GM21619 (cell line): ENCODE measurements around the gene ZIC1.

Experiments
- ATAC-seq: cut with Tn5 transposase; IDR thresholded peaks from one replicate; pipeline ENCODE4 v1.9.1; 2021; ENCODE audit not compliant: unreplicated experiment

Gene ZIC1

DNA sequence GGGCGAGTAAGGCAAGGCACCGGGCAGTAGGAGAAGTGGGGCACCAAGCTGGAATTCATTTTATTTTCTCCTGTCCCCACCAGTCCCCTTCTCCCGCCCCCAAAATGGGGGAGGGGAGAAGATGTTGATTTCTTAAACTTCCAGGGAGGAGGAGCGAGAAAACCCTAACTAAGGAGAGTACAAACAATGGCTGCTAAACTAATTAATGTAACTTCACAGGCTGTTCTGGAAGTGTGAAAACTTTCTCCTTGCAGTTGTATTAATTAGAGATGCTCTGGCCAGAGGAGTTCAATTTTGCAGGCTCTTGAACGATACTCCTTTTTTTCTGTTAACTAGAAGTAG, 14.3 kb upstream of the ZIC1 start:
- no peak for ATAC-seq

DNA sequence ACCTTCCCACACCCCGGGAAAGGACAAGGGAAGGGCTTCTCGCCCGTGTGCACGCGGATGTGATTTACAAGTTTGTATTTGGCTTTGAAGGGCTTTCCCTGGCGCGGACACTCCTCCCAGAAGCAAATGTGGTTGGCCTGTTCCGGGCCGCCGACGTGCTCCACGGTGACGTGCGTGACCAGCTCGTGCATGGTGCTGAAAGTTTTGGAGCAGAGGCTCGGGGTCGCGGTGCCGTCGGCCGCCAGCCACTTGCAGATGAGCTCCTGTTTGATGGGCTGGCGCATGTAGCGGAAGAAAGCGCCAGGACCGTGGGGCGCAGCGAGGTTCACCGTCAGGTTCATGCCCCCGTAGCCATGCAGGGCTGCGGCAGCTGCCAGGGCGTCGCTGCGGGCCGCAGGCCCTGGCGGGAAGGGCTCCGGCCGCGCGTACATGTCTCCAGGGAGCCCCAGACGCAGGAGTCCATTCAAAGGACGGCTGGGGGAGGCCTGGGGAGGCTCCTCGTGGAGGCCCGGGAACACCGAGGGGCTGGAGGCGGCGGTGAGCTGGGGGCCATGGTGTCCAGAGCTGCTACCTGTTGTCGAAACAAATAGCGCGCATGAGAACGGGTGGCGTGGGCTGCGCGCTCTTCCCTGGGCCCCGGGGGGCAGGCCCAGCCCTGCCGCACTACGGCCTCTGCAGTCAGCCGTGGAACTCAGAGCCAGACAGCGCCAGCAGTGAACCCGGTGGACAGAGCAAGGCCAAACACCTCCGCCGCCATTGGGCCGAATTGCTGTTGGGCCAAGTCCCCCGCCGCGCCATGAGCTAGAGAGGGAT, 13.1 kb upstream of the ZIC1 start:
- no peak for ATAC-seq

DNA sequence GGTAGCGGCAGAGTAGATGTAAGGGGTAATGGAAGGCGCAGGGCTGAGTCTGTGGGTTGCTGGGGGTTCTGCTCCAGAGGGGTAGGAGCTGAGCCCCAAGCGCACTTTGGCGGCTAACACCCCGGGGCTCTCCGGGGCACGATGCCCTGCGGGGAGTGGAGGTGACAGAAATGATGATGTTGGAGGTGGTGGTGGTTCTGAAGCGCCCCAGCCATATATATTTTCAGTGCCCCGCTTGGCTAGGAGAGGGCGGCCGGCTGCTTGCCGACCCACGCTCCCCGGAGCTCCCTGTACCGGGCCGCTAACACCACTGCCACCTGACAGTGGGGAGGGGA, 12.5 kb upstream of the ZIC1 start:
- ATAC-seq: no peak

DNA sequence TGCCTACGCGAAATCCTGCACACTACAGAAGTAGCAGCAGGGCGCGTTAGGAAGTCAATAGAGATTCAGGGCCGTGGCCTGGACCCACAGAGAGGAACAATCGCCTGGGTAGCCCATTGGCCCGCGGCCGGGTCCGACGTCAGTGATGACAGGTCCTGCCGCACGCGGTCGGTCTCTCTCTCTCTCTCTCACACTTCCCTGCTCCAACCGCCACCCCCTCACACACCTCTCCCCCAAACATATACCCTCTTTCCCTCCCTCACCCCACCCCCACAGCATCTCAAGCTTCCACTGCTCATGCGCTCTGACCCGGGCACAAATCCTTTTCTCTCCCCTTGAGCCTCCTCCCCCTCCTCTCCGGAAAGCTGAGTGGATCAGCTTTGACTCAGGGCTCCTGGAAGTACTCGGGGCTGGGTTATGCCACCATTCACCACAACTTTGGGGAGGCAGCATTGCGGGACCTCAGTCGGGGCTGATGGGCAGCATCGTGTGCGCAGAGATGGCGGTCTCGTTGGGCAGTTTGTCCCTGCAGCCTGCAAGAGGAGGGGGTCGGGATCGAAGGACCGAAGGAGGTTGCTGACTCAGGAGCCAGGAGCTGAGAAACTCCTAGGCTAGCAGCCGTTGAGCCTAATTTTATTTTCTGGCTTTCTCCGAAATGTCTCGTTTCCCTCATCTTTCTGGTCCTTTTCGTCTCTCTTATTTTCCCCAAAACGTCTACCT, 11.8 kb upstream of the ZIC1 start:
- ATAC-seq: no peak

DNA sequence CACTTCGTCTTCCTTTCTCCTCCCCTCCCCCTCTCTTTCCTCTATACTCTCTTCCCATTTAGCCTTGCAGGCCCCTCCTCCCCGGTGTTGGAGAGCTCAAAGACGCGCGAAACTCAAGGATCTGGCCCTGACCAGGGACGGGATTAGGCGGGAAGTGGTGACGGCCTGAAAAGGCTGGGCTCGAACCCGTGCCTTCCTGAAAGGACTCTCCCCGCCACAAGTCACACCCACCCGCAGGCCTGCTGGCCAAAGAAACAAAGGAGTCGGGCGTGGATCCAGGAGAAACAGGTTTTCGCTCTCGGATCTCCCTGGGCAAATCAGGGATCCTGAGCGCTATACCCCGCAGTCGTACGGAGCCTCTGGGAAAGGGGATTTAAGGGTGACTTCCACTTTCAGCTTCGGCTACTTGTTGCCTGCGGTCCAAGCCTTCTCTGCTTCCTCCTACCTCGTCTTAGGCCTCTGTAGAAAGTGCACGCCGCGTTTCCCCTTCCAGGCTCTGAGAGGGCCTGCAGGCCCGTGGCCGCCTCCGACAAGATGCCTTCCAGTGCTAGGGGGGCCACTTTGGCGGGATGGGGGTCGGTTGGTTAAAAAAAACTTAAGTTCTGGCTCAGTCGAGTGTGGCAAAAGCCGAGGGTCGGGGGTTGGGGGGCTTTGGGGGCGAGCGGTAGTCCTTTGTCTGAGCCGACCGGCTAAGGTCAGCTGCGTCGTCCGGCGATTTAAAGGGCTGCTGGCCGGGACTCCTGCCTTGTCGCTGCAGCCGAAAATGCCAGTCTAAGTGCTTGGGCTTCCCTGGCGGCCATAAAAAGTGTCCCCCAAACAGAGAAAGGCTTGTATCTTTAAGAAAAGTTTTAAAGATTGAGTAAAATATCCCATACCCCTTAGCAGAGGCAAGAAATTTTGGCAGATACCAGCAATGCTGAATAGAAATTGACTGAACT, 11.0 kb upstream of the ZIC1 start:
- no peak for ATAC-seq

DNA sequence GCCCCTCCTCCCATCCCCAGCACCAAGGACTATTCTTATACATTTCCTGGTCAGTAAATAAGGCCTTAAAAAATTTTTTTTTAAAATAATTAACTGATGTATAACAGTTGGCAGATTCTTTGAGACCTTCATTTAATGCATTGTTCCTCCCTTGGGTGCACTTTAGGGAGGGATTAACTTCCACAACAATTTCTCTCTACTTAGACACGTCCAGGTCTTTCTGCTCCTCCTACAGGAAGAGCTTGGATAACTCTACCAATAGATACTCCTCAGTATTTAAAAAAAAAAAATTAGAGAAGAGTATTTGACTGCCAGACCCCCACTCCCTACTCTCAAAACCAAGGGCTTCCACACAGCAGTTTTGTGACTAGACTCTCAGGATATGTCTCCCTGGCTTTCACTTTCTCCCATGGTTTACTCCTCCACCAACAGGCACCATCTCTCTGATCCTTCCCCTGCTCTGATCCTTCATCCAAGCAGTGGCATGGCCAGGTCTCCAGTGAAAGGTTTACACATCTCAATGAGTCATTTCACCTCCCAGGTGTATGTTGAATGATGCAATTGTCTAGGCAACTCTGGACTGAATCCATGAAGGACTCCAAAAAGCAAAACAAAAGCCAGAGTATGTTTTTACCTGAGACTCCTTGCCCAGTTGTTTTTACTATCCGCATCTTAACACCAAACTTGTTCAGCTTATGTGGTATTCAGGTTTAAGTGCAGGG, 10.2 kb upstream of the ZIC1 start:
- no peak for ATAC-seq

DNA sequence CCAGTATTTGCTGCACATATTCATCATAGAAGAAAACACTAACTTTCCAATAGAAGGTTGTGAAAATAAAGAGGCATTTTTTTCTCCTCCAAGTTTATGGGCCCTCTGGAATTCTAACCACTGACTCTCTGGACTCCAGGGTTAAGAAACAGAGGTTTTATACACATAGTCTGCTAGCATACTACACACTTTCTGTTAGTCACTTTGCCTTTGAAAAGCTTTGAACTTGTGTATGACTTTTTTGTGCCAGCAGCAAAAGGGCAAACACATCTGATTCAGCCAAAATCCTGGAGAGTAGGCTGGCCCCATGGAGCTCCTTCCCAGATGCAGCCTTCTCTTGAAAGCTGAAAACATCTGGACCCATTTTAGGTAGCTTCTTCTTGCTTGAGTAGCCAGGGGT, 9.1 kb upstream of the ZIC1 start:
- no peak for ATAC-seq

DNA sequence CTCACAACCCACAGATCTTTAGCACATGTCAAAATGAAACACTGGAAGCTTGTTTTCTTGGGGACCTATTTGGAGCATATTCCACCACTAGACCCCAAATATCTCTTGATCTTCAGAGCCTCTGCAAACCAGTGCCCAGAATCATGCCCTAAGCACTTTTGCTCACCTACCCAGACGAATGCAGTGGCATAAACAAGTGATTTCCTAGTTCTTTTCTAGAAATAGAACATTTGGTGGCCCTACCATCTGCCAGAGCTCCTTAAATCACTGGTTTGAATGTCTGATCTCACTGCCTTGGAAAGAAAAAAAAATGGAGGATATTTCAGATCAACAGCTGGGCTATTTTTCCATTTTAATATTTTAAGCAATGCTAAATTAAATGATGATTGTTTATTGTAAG, 8.2 kb upstream of the ZIC1 start:
- no peak for ATAC-seq

DNA sequence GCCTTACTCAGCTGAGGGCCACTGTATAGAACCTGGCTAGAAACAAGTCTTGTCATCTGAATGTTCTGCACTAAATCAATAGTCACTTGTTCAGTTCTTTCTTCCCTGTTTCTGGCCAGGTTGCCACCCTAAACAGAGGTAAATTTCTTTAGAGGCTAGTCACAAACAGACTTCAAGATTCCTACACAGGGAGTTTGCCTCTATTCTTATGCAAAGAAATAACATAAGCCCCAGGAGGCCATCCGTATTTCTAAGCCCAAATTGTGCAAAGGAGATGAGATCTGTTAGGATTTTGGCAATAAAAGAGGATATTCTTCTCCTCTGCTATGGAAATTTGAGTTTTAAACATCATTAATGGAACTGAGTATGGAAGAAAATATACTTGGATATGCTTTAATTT, 7.7 kb upstream of the ZIC1 start:
- ATAC-seq: no peak

DNA sequence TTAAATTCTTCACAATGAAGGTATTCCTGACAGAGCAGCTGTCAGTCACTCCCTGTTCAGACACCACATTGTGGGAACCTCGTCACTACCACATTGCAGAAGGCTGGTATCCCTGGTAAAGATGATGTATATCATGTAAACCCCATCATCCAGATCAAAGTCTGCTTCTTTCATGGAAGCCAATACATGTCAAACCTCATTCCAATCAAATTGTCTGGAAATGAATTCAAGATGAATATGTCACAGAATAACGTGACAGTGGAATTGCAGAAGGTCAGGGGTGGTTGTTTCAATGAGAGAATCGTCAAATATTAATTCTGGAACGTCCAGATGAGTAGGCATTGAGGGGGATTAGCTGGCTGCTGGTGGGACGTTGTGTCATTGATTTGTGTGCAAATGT, 7.0 kb upstream of the ZIC1 start:
- ATAC-seq: no peak

DNA sequence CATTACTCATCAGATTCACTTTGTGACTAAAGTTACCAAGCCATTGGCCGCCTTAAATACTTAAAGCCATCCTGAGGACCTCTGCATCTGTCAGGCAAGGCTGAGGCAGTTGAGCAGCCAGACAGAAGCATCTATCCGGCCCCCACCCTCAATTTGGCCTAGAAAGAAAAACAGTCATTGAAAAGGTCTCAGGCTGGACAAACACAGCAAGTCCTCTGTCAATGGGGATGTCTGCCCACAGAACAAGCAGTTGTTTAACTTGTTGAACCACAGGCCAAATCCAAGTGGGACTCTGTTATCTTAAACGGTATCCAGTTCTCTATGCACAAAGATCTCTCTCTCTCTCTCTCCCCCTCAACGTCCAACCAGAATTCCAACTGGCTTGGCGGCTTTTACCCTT, 5.7 kb upstream of the ZIC1 start:
- no peak for ATAC-seq

DNA sequence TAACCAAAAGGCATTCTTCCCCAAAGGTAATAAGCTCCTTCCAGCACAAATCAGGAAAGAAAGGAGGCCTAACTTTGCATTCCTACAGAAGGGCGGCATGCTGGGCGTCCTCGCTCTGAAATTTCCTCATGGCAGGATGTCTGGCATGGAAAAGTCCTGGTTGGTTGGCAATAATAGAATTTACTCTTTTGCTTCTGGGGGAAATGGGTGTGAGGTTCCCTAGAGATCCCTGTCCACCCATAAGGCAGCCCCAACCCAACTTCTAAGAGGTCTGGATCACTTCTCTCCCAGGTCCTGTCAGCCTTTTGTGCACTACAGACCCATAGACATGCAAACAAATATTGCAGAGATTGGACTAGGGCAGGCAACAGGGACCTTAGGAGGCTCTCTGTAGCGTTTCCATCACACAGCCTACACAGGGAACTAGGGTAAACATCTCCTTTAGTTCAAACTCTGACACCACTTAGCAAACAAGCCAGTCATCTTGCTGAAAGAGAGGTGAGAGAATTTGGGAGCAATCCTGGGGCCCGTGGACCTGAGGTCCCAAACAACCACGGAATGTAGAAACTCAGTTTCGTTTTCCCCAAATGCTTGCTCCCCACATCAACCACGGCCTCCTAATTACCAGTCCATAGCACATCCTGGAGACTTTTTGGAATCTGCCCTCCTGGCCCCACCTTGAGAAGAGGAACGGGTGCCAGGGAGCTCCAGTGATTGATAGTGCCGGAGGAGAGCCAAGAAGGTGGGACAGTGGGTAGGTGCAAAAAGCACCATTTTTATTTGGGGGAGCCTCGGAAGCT, 5.0 kb upstream of the ZIC1 start:
- no peak for ATAC-seq

DNA sequence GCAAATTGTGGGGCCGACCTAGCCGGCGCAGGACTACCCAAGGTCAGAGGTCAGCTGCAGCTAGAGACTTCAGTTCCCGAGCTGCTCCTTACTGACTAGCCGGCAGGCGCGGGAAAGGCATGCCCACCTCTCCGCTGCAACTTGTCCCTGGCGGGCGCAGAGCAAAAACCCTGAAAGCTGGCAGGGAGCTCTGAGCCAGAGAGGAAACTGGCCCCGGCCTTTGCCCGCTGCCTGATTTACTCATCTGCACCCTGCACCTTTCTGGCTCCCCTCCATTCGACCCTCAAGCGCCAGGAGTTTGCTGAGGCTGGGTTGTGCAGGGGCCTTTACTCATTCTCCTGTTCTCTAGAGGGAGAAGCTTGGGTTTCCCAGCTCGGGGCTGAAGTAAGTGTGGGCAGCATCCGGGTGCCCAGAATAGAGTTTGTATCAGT, 4.3 kb upstream of the ZIC1 start:
- ATAC-seq: no peak

DNA sequence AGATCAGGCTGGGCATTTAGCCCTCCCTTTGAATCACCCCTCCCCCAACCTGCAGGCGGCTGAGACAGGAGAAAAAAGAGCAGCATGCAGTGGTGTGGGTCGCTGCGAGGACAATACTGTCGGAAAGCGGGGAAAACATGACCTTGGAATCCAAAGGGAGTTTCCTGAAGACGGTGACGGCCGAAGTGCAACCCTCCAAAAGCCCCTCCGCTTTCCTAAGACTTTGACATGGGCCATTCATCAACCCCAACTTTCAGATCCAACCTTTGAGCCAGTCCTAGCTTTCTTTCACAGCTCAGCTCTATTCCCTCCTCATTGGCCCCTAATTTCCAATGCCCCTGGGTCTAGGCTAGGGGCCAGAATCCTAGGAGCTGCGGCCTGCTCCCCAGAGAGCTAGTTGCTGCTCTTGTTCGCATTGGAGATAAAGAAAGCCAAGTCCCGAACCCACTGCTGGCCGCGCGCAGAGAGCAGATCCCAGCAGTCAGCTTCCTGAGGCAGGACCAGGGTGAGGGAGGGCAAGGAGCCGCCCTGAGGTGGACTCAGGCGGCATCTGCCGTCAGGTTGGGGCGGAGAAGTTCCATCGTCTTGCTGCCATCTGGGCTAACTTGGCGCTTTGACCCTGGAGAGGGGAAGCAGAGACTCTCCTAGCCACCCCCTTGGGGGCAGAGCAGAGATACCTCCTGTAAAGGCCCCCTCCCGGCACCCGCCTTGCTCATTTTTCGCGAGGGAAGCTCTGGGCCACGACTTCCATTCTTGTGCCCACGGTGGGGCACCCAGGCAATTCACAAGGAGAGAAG, 3.7 kb upstream of the ZIC1 start:
- no peak for ATAC-seq

DNA sequence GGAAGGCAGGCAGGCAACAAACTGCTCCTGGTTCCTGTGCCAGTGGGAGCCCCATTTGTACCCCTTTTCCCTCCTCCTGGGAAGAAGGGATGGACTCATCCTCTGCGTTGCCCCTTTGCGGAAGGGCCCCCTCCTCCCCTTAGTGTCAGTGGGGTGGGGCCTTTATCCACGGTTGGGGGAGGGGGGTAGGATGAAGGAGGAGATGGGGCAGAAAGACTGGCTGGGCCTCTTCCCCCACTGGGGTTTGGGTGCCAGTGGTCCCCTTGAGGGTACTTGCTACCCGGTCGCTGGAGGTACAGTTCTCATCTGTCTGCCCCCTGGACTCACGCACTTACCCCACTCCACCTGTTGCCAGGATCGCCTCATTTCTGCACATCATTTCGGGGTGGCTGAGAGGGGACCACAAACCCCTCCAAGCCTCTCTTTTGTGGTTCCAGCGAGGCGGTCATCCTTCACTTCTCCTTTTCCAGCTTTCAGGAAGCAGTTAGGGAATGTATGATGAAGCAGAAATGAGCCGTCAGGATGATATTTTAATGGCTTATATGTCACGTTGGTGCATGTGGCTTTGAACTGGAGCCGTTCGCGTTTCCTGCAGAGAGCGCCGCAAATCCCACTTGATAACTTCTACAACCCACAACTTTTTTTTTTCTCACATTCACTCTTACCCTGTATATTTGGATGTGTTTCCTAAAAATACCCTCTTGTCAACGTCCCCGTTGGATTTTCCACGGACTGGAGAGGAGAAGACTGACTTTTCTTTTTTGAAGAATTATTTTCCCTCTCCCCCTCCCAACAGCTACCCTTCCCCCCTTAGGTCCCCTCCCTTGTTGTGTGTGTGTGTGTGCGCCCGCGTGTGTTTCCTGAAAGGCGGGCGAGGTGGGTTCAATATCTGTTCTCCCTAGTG, 2.9 kb upstream of the ZIC1 start, which contains the start of gene ZIC4:
Gene ZIC4 (minus strand): TSS at position 516 of the 904 bp plus-strand sequence. CDS start 3,746 bp downstream, outside the sequence.
- no peak for ATAC-seq

DNA sequence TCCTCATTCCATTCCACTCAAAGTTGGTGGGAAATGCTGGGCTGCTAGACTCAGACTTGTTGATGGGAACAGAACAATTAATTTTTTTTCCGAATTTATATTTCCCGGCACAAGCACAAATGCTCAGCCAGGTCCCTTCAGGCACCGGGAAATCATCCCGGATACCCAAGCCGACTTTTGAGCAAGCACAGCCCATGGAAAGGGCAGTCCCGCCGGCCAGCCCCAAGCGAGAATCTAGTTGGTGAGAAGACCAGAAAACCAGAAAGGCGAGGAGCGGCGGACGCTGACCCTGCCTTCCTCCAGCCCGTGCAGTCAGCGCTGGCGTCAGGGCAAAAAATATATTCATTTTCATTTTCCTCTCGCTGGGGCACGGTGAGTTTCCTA, 2.1 kb upstream of the ZIC1 start:
- ATAC-seq: no peak

DNA sequence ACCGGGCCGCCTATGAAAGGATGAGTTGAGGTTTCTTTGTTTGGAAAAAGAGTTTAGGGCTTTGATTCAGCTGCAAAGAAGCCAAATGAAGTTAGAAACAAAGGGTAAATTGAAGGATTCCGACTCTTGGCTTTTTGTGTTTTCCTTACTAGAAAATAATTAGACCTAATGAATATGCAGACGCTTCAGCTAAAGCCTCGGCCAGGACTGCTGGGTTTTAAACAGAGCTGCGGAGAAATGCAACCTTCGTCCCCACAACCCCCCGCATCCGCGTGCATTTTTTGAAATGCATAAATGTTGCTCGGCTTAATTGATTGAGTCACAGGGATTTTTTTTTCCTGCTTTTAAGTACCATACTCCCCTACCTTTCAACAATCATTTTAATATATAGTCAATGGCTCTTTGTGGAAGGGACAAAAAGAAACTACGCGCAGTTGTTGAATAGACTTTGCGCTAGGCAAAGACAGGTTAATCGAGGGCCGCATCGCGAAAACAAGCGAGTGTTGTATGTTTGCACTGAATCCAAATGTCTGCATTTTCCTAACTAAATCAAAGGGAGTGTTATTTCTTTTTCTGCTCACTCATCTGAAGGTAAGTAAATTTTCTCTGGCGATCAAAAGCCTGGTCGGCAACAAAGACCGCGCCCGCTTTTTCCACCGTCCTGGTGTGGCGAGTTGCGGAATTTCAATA, 1.5 kb upstream of the ZIC1 start:
- no peak for ATAC-seq
